GM12892 (cell line): ENCODE results near the gene AMZ2.

ENCODE experiments used
- POLR2A ChIP-seq: IDR thresholded peaks from 2 replicates; pipeline ENCODE4 v1.6.1; 2011; ENCODE audit warnings: low read depth, low read length, control low read depth
- POLR2AphosphoS5 ChIP-seq: IDR thresholded peaks from 2 replicates; pipeline ENCODE4 v1.6.1; 2011; ENCODE audit warnings: low read depth, low read length, control low read depth

DNA sequence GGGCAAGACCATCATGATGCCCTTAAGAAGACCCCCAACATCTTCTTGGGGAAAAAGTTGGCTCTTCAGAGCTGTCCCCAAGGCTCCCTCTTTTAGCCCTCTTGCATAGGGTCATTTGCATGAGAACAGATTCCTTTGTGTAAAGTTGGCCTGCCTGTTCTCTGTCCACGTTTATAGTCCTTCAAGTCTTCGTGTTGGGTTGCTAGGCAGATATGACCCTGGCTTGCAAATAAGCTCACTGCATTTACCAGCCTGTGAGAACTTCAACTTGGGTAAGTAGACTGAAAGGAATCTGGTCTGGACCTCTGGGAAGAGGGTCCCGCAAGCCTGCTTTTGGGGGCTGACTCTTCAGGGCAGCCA, 46.3 kb downstream of the AMZ2 start:
- TF ChIP-seq POLR2A, result no peak
- no peak for TF ChIP-seq POLR2AphosphoS5
